Activated CD8-positive, alpha-beta memory T cell treated with anti-CD3 and anti-CD28 coated beads for 4 hours (primary cell): Measurements from ENCODE around the gene IL1RL1.

Source experiments
- DNase-seq, 2 donors: peaks; one replicate each; pipeline ENCODE4 v3.0.0-alpha.2; 2020; ENCODE audit warnings: low read depth in 2 of 2

Gene IL1RL1

DNA sequence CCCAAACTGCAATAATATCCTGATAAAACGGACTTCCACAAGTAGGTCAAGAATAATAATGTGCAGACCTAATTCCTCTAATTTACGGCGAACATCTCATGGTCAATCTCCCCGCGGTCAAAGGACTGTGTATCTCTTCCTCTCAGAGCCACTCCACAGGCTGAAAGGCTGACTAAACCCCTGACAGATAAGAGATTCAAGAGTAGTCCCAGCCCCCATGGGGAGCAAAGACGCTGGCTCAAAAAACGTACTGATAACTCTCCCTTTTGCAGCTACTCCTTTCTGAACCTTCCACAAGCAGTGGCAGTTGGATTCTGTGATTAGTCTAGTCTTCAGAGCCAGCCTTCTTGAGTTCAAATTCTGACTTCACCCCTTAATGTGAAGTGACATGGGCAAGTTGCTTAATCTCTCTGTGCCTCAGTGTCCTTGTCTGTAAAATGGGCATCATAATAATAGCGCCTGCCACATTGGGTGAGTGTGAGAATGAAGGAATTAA lies 24.6 kb downstream of the IL1RL1 start:
- no peak for DNase-seq

DNA sequence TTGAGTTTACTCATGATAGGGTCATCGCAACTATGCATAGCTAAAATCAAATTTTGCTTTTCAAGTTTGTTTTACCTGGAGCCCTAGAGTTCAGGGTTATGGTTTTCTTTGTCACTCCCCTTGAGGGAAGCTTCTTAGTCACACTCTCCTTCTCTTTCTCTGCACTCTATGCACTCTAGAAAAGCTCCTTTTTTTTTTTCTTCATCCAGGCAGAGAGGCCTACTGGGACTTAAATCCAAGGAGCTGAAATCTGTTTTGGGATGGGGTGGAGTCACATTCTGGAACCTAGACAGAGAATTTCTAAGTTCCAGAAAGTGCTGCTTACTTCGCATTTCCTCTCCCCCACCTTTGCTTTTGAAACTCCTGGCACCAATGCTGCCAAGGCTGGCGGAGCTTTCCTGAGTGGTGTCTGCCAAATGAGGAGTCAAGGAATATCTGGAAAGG lies 25.2 kb downstream of the IL1RL1 start:
- DNase-seq = no peak

DNA sequence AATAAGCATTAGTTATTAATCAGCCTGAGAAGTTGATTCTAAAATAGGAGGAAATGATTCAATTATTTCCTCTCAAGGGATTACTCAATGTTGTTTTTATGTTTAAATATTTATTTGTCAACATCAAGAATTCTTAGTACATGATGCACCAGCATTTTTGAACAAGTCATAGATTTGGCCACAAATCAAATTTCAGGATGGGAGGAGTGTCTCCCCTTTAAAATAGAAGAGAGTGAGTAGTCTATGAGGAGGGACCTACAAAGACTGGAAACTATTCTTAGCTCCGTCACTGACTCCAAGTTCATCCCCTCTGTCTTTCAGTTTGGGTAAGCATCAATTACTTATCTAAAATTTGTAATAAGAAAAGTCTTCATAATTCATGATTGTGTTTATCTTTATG lies 25.6 kb downstream of the IL1RL1 start:
- DNase-seq = no peak

- DNase-seq = no peak
These were observed 26.4 kb downstream of the IL1RL1 start for GRCh38 chr2:102337481-102338386.

GRCh38 chr2:102340778-102341177 lies 29.4 kb downstream of the IL1RL1 start:
- DNase-seq = no peak

DNA sequence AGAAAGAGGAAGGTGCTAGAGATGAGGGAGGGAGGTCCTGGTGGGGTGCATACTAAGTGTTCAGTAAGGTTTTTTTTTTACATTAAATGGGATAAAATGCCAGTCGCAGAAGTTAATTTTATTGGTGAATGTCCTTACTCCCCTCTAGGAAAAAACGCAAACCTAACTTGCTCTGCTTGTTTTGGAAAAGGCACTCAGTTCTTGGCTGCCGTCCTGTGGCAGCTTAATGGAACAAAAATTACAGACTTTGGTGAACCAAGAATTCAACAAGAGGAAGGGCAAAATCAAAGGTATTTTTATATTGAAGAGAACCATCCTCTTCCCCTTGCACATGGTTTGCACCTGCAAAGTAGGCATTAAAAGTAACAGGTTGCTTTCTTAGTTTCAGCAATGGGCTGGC lies 31.5 kb downstream of the IL1RL1 start:
- no peak for DNase-seq

DNA sequence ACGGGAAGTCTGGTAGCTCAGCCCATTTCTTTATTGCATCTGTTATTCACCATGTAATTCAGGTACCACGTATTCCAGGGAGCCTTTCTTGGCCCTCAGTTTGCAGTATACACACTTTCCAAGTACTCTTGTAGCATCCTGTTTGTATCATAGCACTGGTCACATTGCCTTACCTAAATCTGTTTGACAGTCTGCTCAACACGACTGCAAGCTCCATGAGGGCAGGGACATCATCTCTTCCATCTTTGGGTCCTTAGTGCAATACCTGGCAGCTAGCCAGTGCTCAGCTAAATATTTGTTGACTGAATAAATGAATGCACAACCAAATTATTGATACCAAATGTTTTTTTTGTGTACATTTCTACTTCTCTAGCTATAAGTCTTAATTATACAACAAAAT lies 33.0 kb downstream of the IL1RL1 start:
- no peak for DNase-seq

DNA sequence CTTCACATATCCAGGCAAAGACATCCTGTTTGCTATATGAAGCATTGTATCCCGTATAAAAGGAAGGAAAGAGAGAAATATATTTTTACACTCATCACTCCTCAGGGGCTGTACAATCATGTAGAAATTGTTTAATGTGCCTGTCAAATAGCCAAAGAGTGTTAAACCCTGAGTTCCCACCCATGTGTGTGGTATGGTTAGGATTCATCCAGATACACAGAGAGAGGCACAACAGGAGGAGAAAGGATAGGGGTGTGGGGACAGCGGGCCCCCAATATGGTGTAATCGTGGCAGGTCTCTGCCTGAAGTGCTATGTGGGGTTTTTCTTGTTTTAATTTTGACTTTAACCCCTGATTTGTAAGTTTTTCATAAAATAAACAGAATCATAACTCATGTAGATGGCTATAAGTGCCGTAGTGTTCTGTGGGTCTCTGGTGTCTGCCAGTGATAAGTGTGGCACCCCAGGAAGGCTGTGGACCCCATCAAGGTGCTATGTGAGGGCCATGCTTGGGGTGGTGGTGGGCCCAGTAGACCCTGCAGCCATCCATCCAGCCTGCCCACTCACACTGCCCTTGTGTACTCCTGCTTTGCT lies 34.1 kb downstream of the IL1RL1 start:
- DNase-seq = no peak

DNA sequence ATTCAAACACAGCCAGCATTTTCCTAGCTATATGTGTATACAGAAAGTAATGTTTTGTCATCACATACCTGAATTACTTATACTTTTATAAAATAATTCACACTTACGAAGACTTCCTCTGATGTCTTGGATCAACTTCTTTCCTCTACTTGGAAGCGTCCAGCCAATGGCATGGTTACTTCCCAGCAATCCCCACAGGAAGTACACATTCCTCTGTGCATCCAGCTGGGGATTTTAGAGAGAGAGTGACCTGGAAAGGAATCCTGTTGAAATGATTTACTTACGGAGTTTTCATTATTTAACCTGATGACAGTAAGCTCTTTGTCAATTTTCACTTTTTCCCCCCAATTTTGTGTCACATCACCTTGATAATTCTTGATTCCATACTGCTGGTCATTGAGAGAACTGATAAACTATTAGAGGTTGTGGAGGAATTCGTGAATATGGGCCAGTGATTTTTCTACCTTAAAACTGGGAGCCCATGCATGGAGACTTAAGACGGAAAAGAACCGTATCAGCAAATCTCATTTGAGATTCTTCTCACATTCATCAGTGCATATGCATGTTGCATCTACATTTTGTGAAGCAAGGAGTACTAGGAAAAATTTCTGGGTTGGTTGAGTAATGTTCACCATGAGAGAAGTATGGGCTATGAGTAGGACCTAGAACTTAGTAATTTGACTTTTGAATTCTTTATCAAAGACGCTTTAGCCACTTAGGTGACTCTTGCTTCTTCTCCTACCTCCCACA lies 35.2 kb downstream of the IL1RL1 start:
- no peak for DNase-seq

- DNase-seq = no peak
These were observed 38.9 kb downstream of the IL1RL1 start for GRCh38 chr2:102350137-102350793.

DNA sequence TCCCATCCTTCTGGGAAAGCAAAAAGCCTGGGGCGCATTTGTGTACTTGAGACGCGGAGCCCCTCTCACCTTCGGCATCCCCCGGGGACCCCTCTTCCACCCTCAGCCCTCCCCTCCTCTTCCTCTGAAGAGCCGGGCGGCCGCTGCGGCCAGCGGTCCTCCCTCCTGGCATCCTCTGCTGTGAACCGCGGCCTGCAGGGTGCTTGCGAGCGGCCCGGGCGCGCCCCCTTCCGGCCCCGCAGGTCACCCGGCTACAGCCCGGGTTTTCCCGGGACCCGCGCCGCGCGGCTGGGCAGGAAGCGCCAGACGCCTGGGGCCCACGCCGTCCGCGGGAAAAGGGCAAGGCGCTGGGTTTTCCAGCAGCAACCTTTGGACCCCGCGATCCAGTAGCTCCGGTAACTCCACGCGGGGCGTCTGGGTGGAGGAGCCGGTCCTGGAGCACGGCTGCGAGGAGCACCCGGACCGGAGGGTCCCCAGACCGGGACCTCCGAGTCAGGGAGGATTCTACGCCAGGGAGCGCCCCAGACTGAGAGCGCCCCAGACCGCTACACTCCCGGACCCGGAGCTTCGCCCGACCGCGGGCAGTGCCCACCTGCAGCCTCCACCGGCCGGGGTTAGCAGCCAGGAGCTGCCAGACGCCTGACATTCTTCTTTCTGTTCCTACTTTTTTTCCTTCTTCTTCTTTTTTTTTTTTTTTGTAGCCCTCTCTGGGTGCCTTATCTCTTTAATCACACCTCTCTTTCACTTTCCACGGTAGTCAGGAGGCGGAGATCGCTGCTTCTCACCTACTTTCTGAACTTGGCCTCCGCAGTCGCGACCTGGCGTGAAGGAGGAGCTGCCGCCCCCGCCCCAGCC lies 44.4 kb downstream of the IL1RL1 start, which contains the start of gene IL18R1:
Gene IL18R1, plus strand, starts transcription at position 271 of the 855 bp plus-strand sequence. CDS start 6,865 bp downstream, outside the sequence.
- DNase-seq = peak; percentile 44 to 49

- DNase-seq = no peak
These were observed 45.0 kb downstream of the IL1RL1 start for GRCh38 chr2:102356381-102356712.

DNA sequence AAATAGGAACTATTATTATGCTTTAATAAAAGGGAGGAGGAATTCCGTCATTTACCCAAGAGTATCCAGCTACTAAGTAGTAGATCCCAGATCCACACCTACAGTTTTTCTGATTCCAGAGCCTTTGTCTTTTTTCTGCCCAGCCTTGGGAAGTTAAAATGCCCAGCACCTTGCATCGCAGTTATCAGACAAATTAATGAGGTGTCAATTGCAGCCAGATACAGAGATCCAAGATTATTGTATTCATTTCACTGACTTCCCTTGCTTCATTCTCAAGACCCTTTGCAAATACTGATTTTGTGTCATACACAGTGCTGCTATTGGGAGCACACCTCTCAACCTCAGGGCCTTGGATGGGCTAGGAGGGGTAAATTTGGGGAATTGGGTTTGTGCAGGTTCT lies 45.4 kb downstream of the IL1RL1 start:
- no peak for DNase-seq

GRCh38 chr2:102357937-102358336 lies 46.6 kb downstream of the IL1RL1 start:
- DNase-seq = no peak

DNA sequence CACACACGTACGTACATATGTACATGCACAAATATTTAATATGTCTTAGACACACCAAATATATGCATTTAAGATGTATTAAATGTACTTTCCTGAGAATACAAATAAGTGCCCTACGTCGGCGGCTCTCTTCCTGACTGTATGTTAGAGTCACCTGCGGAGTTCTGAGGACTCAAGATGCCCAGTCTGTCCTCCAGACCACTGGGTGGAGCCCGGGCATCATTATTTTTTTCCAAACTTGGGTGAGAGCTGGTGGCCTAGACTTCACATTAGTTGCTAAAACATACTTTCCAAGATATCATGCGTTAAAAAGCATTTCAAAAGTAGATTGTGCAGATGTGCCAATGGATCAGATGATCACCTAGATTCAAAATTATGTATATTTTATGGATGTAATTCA lies 47.1 kb downstream of the IL1RL1 start:
- DNase-seq = no peak

- no peak for DNase-seq
These were observed 48.2 kb downstream of the IL1RL1 start for GRCh38 chr2:102359527-102359926.

DNA sequence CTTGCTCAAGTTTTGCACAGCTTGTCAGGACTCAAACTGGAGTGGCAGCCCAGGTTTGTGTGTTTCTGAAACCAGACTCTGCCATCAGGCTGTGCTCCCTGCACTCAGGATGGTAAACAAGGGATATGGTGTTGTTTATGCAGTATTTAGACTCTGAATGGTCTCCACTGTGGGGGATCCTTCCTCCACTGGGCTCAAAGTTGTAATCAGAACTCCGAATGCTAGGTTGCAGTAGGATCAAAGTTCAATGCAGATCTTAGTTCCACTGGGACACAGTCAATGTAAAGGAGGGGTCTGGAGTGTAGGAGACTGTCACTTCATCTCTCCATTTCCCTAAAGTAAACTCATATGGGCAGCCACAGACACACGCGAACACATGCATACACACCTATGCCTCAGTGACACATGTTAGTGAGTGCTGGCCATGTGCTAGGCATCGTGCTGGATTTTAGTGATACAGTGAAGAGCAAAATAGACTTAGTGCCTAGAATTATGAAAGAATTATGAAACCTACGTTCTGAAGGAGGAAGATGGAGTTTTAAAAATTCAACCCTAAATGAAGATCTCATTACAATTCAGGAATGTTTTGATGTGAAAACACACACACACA lies 50.4 kb downstream of the IL1RL1 start:
- no peak for DNase-seq

DNA sequence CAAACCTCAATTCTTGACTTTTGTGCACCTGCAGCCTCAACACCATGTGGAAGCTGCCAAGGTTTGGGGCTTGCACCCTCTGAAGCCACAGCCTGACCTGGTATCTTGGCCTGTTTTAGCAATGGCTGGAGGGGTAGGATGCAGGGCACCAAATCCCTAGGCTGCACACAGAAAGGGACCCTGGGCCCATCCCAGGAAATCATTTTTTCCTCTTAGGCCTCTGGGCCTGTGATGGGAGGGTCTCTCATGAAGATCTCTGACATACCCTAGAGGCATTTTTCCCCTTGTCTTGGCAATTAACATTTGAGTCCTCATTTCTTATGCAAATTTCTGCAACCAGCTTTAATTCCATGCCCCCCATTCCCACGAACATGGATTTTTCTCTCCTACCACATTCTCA lies 54.4 kb downstream of the IL1RL1 start:
- no peak for DNase-seq

- DNase-seq = no peak
These were observed 55.2 kb downstream of the IL1RL1 start for GRCh38 chr2:102366406-102367112.
